Ishikawa (cell line): ENCODE measurements around the gene TGDS.

Experiments used
- CEBPB ChIP-seq: IDR thresholded peaks from 2 replicates; pipeline ENCODE4 v1.6.1; 2012
- CREB1 ChIP-seq: IDR thresholded peaks from 2 replicates; pipeline ENCODE4 v1.6.1; 2012; ENCODE audit warnings: low read depth
- EGR1 ChIP-seq: IDR thresholded peaks from 2 replicates; pipeline ENCODE4 v1.6.1; 2012
- EP300 ChIP-seq: IDR thresholded peaks from 2 replicates; pipeline ENCODE4 v1.6.1; 2012; ENCODE audit warnings: borderline replicate concordance
- FOXM1 ChIP-seq: IDR thresholded peaks from 2 replicates; pipeline ENCODE4 v1.6.1; 2012; ENCODE audit warnings: low read depth, borderline replicate concordance
- NFIC ChIP-seq: IDR thresholded peaks from 2 replicates; pipeline ENCODE4 v1.6.1; 2012
- RAD21 ChIP-seq: IDR thresholded peaks from 2 replicates; pipeline ENCODE4 v1.6.1; 2012; ENCODE audit warnings: low read depth
- TAF1 ChIP-seq: IDR thresholded peaks from 2 replicates; pipeline ENCODE4 v1.6.1; 2012; ENCODE audit warnings: low read depth, mild to moderate bottlenecking
- TCF12 ChIP-seq: IDR thresholded peaks from 2 replicates; pipeline ENCODE4 v1.6.1; 2012; ENCODE audit warnings: low read depth
- TEAD4 ChIP-seq: IDR thresholded peaks from 2 replicates; pipeline ENCODE4 v1.6.1; 2012
- YY1 ChIP-seq: IDR thresholded peaks from 2 replicates; pipeline ENCODE4 v1.6.1; 2012; ENCODE audit warnings: low read depth
- ZBTB7A ChIP-seq: IDR thresholded peaks from 2 replicates; pipeline ENCODE4 v1.6.1; 2012; ENCODE audit warnings: low read depth
- TF ChIP-seq, protein P1 (sequence below): IDR thresholded peaks from 2 replicates; pipeline ENCODE4 v1.6.1; 2012; ENCODE audit warnings: low read depth, mild to moderate bottlenecking
- TF ChIP-seq, protein P2 (sequence below): IDR thresholded peaks from 2 replicates; pipeline ENCODE4 v1.6.1; 2012
- TF ChIP-seq, protein P3 (sequence below): IDR thresholded peaks from 2 replicates; pipeline ENCODE4 v1.6.1; 2012

Gene TGDS

DNA sequence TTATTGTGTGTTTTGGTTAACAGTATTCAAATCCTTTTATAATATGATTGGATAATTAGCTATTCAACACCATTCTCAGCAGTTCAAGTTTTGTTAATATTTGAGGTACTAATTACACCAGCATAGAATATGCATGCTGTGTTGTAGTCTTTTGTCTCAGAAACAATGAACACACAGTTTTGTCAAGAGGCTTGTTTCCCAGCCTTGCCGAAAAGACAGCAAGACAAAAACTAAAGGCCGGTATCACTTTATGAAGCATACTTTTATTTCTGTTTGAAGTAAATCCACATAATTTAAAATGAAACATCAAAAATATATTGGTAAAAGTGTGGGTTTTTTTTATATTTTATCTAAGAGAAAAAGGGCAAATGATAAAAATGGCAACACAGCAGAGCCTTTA, 13.2 kb upstream of the TGDS start:
- TF ChIP-seq TEAD4 (no peak), FOXM1 (no peak), TAF1 (no peak), EP300 (no peak), CEBPB (no peak), YY1 (no peak), EGR1 (no peak), CREB1 (no peak), TCF12 (no peak), NFIC (no peak), ZBTB7A (no peak)
- TF ChIP-seq, protein P1, sequence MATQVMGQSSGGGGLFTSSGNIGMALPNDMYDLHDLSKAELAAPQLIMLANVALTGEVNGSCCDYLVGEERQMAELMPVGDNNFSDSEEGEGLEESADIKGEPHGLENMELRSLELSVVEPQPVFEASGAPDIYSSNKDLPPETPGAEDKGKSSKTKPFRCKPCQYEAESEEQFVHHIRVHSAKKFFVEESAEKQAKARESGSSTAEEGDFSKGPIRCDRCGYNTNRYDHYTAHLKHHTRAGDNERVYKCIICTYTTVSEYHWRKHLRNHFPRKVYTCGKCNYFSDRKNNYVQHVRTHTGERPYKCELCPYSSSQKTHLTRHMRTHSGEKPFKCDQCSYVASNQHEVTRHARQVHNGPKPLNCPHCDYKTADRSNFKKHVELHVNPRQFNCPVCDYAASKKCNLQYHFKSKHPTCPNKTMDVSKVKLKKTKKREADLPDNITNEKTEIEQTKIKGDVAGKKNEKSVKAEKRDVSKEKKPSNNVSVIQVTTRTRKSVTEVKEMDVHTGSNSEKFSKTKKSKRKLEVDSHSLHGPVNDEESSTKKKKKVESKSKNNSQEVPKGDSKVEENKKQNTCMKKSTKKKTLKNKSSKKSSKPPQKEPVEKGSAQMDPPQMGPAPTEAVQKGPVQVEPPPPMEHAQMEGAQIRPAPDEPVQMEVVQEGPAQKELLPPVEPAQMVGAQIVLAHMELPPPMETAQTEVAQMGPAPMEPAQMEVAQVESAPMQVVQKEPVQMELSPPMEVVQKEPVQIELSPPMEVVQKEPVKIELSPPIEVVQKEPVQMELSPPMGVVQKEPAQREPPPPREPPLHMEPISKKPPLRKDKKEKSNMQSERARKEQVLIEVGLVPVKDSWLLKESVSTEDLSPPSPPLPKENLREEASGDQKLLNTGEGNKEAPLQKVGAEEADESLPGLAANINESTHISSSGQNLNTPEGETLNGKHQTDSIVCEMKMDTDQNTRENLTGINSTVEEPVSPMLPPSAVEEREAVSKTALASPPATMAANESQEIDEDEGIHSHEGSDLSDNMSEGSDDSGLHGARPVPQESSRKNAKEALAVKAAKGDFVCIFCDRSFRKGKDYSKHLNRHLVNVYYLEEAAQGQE: no peak
- TF ChIP-seq, protein P2, sequence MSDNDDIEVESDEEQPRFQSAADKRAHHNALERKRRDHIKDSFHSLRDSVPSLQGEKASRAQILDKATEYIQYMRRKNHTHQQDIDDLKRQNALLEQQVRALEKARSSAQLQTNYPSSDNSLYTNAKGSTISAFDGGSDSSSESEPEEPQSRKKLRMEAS: no peak
- TF ChIP-seq, protein P3, sequence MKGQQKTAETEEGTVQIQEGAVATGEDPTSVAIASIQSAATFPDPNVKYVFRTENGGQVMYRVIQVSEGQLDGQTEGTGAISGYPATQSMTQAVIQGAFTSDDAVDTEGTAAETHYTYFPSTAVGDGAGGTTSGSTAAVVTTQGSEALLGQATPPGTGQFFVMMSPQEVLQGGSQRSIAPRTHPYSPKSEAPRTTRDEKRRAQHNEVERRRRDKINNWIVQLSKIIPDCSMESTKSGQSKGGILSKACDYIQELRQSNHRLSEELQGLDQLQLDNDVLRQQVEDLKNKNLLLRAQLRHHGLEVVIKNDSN: no peak

DNA sequence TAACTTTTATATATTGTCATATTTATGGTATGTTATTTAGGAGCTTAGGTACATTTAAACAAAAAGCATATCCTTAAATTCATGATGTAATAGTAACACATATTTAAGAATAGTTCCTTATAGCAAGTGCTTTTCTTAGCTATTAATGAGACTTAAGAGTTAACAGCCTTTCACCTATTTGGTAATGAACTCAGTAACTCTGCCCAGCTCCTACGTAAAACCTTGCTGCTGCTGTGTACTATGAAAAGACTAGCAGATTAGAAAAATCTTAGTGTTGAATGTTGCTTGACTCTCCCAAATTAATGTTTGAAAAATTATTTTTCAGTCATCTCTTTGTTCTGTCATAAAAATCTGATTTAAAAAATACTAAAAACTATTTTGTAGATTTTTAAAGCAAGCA, 12.6 kb upstream of the TGDS start:
- TF ChIP-seq, protein P2: no peak
- TF ChIP-seq TAF1 (no peak), ZBTB7A (no peak), TEAD4 (no peak), CEBPB (no peak), EP300 (no peak), FOXM1 (no peak), YY1 (no peak), RAD21 (no peak), TCF12 (no peak), NFIC (no peak), CREB1 (no peak)
- TF ChIP-seq, protein P1: no peak

DNA sequence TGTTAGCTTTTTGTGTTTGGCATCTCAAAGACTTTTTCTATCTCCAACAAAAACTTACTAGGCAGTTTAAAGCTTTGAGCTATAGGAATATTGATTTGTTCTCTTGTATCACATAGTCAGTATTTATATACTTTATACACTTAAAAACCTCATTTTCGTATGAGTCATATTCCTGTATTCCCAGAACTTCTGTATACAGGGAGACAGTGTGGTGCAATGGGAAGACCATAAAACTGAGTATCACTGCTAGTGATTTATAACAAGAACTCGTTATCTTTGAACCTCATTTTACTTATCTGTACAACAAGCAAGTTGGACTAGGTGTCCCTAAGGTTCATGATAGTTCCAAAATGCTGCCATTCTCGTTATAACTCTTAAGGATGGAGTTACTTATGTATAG, 12.0 kb upstream of the TGDS start:
- TF ChIP-seq ZBTB7A (no peak), TCF12 (no peak), NFIC (no peak), FOXM1 (no peak), RAD21 (no peak), CEBPB (no peak), YY1 (no peak), TAF1 (no peak), EP300 (no peak), EGR1 (no peak)
- TF ChIP-seq, protein P1: no peak
- TF ChIP-seq, protein P2: no peak
- TF ChIP-seq, protein P3: no peak

DNA sequence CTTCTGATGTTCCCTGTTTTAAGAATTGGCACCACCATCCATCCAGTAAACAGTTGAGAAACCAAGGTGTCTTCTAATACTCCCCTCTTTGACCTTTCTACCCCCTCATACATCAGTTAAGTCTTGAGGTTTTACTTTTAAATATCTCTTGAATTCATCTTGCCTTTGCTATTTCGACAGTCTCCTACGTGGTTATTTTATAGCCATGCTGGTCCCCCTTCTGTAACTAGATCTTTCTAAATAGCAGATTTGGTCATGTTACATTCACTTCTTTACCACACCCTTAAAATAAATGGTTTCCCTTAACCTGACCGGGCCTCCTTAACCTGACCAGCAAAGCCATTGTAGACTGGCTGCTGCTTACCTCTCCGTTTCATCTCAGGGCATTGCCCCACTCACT, 11.1 kb upstream of the TGDS start:
- no peak for TF ChIP-seq NFIC
- TF ChIP-seq, protein P3: no peak
- TF ChIP-seq ZBTB7A: no peak
- TF ChIP-seq, protein P1: no peak
- no peak for TF ChIP-seq EP300
- no peak for TF ChIP-seq TEAD4
- TF ChIP-seq FOXM1: no peak
- TF ChIP-seq TAF1: no peak
- no peak for TF ChIP-seq EGR1
- TF ChIP-seq TCF12: no peak
- no peak for TF ChIP-seq CREB1
- no peak for TF ChIP-seq YY1
- TF ChIP-seq CEBPB: no peak
- TF ChIP-seq RAD21: no peak
